K562 (cell line): ENCODE results near the gene TRMT1. TPM values are rescaled to one million over a fixed set of nuclear protein-coding genes. Genes with fewer than 3 reads are reported as not detected.

Experiments
- ATAC-seq: fragments of 200-7000 bp; cut with Tn5 transposase; 3 replicates; pipeline ENCODE4 v1.9.1; 2020; ENCODE audit warnings: moderate library complexity
- BruUV-seq: library from RNA; stranded (reverse); fragments of 400-500 nt; replicated peaks from 2 replicates; lab custom pipeline; 2021; lab: Mats Ljungman, UMichigan
- CTCF ChIA-PET: fragments of 300-600 bp; formaldehyde crosslinking; extraction: SDS; loops from one replicate; lab custom pipeline; 2021; ENCODE audit warnings: low intra/inter-chr PET ratio; lab: Yijun Ruan, JAX
- POLR2A ChIA-PET: fragments of 300-600, 350-650 bp; sonication (Branson Sonifier 250); formaldehyde crosslinking; extraction: SDS; loops from one replicate; lab custom pipeline; 2021; ENCODE audit warnings: antibody characterized with exemption, inconsistent platforms; lab: Yijun Ruan, JAX
- DNase-seq, 4 experiments: peaks; one replicate each; pipeline versions ENCODE4 v3.0.0 to v3.0.0-alpha.2; 2011 to 2018; ENCODE audit warnings: low spot score in 3 of 4, mixed read lengths in 3 of 4; ENCODE audit errors: extremely low read depth in 1 of 4
- FAIRE-seq: peaks from 2 replicates; lab custom pipeline; 2011; peaks lifted over from hg19 to GRCh38; lab: Jason Lieb, UNC
- H2AFZ ChIP-seq: 2 replicates; pipeline ENCODE4 v1.6.0; 2011; ENCODE audit warnings: low read depth, low read length, control low read depth, inconsistent platforms
- H3K27ac ChIP-seq: fragments of 200-600 bp; 3 replicates; pipeline ENCODE4 v1.8.0; 2011; ENCODE audit warnings: low read depth, mild to moderate bottlenecking, control low read depth, inconsistent platforms, low read length, moderate library complexity, mixed read lengths; ENCODE audit errors: extremely low read depth
- H3K27me3 ChIP-seq, 2 experiments: fragments of 300-600 bp in 1 of 2; 2 replicates in 1 of 2; 3 replicates in 1 of 2; pipeline versions ENCODE4 v1.6.0 to v1.8.0; 2011; ENCODE audit warnings: inconsistent platforms in 2 of 2, low read length in 2 of 2, mild to moderate bottlenecking in 1 of 2, mixed read lengths in 1 of 2, moderate library complexity in 1 of 2; ENCODE audit not compliant: control insufficient read depth in 2 of 2, insufficient read depth in 2 of 2
- H3K36me3 ChIP-seq: fragments of 300-600 bp; 3 replicates; pipeline ENCODE4 v1.8.0; 2011; ENCODE audit warnings: mild to moderate bottlenecking, low read length, inconsistent platforms; ENCODE audit not compliant: control insufficient read depth, insufficient read depth
- H3K4me1 ChIP-seq, 2 experiments: fragments of 200-600 bp in 1 of 2; replicated peaks in 1 of 2; 2 replicates in 1 of 2; 3 replicates in 1 of 2; pipeline versions ENCODE4 v1.5.1 to v1.8.0; 2011; ENCODE audit warnings: inconsistent platforms in 2 of 2, low read length in 2 of 2, mild to moderate bottlenecking in 1 of 2, mixed read lengths in 1 of 2, moderate library complexity in 1 of 2; ENCODE audit not compliant: control insufficient read depth in 2 of 2, insufficient read depth in 2 of 2
- H3K4me2 ChIP-seq: 2 replicates; pipeline ENCODE4 v1.6.1; 2011; ENCODE audit warnings: low read length, control low read depth, inconsistent platforms, mixed read lengths; ENCODE audit not compliant: insufficient read depth
- H3K4me3 ChIP-seq: fragments of 200-600 bp; sonication (generic), shearing (Covaris generic); 2 replicates; pipeline ENCODE4 v1.5.1; 2016; ENCODE audit warnings: control low read depth, inconsistent platforms
- H3K79me2 ChIP-seq: fragments of 200-600 bp; 3 replicates; pipeline ENCODE4 v1.8.0; 2011; ENCODE audit warnings: low read length, inconsistent platforms; ENCODE audit not compliant: control insufficient read depth, insufficient read depth
- H3K9ac ChIP-seq, 2 experiments: 2 replicates each; pipeline versions ENCODE4 v1.6.0 to v1.6.1; 2011; ENCODE audit warnings: low read depth in 2 of 2, low read length in 2 of 2, control low read depth in 1 of 2, inconsistent platforms in 1 of 2, mild to moderate bottlenecking in 1 of 2, mixed read lengths in 1 of 2; ENCODE audit not compliant: insufficient read depth in 1 of 2
- H3K9me1 ChIP-seq: one replicate; pipeline ENCODE4 v1.6.0; 2011; ENCODE audit warnings: inconsistent platforms, mild to moderate bottlenecking, low read length, moderate library complexity; ENCODE audit not compliant: control insufficient read depth, insufficient read depth
- H3K9me3 ChIP-seq: replicated peaks from 2 replicates; pipeline ENCODE4 v1.5.1; 2011; ENCODE audit warnings: low read depth, low read length, inconsistent platforms; ENCODE audit not compliant: control insufficient read depth, insufficient read depth
- H4K20me1 ChIP-seq: replicated peaks from 2 replicates; pipeline ENCODE4 v1.6.1; 2011; ENCODE audit warnings: low read length, inconsistent platforms, mixed read lengths; ENCODE audit not compliant: control insufficient read depth, insufficient read depth
- CHD1 ChIP-seq: fragments of 200-600 bp; sonication (generic); IDR thresholded peaks from one replicate; pipeline ENCODE4 v1.6.1; 2012; ENCODE audit warnings: mild to moderate bottlenecking, moderate library complexity, low read length, inconsistent platforms
- HMGN3 ChIP-seq: IDR thresholded peaks from 2 replicates; pipeline ENCODE4 v1.6.1; 2011; ENCODE audit warnings: borderline replicate concordance, low read depth, mild to moderate bottlenecking, mixed read lengths, low read length; ENCODE audit not compliant: insufficient read length; ENCODE audit errors: extremely low read depth
- POLR2G ChIP-seq: fragments of 200-400 bp; formaldehyde crosslinking; IDR thresholded peaks from 2 replicates; pipeline ENCODE4 v1.6.1; 2017; ENCODE audit warnings: low read depth, mild to moderate bottlenecking, antibody characterized with exemption, low read length, moderate library complexity
- ZBTB33 ChIP-seq: sonication (generic); formaldehyde crosslinking; IDR thresholded peaks from 2 replicates; pipeline ENCODE4 v1.8.1; 2023; ENCODE audit warnings: mild to moderate bottlenecking, missing genetic modification reagents
- ZBTB7A ChIP-seq: IDR thresholded peaks from 2 replicates; pipeline ENCODE4 v1.6.1; 2011; ENCODE audit warnings: low read depth, mild to moderate bottlenecking, low read length, moderate library complexity, borderline replicate concordance; ENCODE audit not compliant: control insufficient read depth
- WGBS: fragments of 100-300 bp; shearing (Covaris generic); methylation state at CpG from one replicate; pipeline ENCODE4 v1.1.6; 2016; ENCODE audit warnings: low coverage, mixed read lengths; ENCODE audit not compliant: insufficient coverage; ENCODE audit errors: missing lambda C conversion rate; 5-methylcytosine and 5-hydroxymethylcytosine counted together
- in situ Hi-C: fragments of 300-500 bp; cut with MboI; formaldehyde crosslinking; loops from 4 replicates; pipeline ENCODE4 v1.15.0; 2018; ENCODE audit warnings: inconsistent platforms, mixed read lengths
- intact Hi-C: fragments of 100-400 bp; cut with micrococcal nuclease; formaldehyde crosslinking; loops from 2 replicates; pipeline ENCODE4 v1.14.2; 2022
- polyA plus RNA-seq, 8 experiments: library from polyadenylated mRNA; depleted of rRNA in 4 of 8; stranded (reverse) in 5 of 8; unstranded in 3 of 8; fragments of >200 nt; fragmentation: Nextera tagmentation in 2 of 8; fragmentation: Illumina TruSeq in 1 of 8; extraction: Ambion mirVana in 2 of 8; extraction: Trizol in 1 of 8; gene quantifications; 2 replicates each; pipeline versions ENCODE4 v1.2.1 to v1.2.3, GENCODE V29; 2011 to 2014; ENCODE audit warnings: inconsistent platforms in 1 of 8, missing spikeins in 1 of 8
- total RNA-seq, 7 experiments: library from RNA; depleted of rRNA in 6 of 7; stranded (reverse); fragments of >200 nt in 6 of 7; fragmentation: Illumina TruSeq in 2 of 7; extraction: Trizol in 2 of 7; gene quantifications; 2 replicates each; pipeline versions ENCODE4 v1.2.1 to v1.2.3, GENCODE V29; 2011 to 2021; ENCODE audit warnings: low replicate concordance in 1 of 7

The TRMT1 gene
- total and polyA plus RNA-seq, 9 of the 15 experiments (the other 6 are each of a cell fraction or from before 2014, with no cell fraction given): 5.8 to 158 (median 54.3) TPM

GRCh38 chr19:13138171-13138915 is 21.8 kb upstream of the TRMT1 start:
- Histone ChIP-seq H3K4me1 (peaks cover 4 to 36% of the 10 kb centered on the region in 2 experiments; a peak in 4 of 5 replicates), H3K9me1 (no peaks in the 10 kb centered on the region), H4K20me1 (0 out of 2 replicates have a peak, but pooled peaks cover 3% of the 10 kb centered on the region), H2AFZ (no peak overlapping the region), H3K27ac (no peak overlapping the region), H3K27me3 (no peaks in the 10 kb centered on the region), H3K4me3 (no peak overlapping the region), H3K4me2 (no peak overlapping the region), H3K79me2 (peaks cover 18% of the 10 kb centered on the region; the same call in 2 of the 3 replicates), H3K36me3 (peaks cover 65% of the 10 kb centered on the region; the same call in 2 of the 3 replicates), H3K9ac (peak overlapping the region in 1 of 2 experiments; percentile 58; a peak in 2 of 4 replicates), H3K9me3 (no peaks in the 10 kb centered on the region)
- no peak for ATAC-seq
- DNase-seq: no peak
- no peak for TF ChIP-seq CHD1
- TF ChIP-seq HMGN3: no peak
- peak; percentile 86 for TF ChIP-seq ZBTB33 (CRISPR knock-in tag)
- peak; percentile 61 for TF ChIP-seq POLR2G
- 0 out of 2 replicates have a peak, but pooled peaks have one; percentile 18 for TF ChIP-seq ZBTB7A
- in situ Hi-C loops (no loop called here), intact Hi-C loops (no loop called here)
- WGBS: 94% methylated on average over 24 of the region's 40 CpGs
- ChIA-PET CTCF (no interaction called here), POLR2A (interaction anchor here (0.7 to 1.6 kb wide), 5 partner anchors 9 to 15 kb away, joined by 4 to 11 read pairs (median 5); partner anchors contain the start of genes IER2 and STX10)
- no peak for FAIRE-seq
- BruUV-seq: no TSS peak
